Right lobe of liver (tissue), 6 donors: Measurements from ENCODE around the gene GALNT13. TPM values are rescaled to one million over a fixed set of nuclear protein-coding genes. Genes with fewer than 3 reads are reported as not detected.

Source experiments
- ATAC-seq, 4 donors: fragments of 200-7000 bp; cut with Tn5 transposase; one replicate each; pipeline ENCODE4 v1.9.1; 2020; ENCODE audit warnings: mild to moderate bottlenecking in 4 of 4, moderate library complexity in 4 of 4
- DNase-seq, 3 donors: peaks; one replicate each; pipeline ENCODE4 v3.0.0-alpha.2; 2020
- H3K27ac ChIP-seq, 3 donors: fragments of 200-600 bp; one replicate each; pipeline ENCODE4 v1.8.0; 2022
- H3K27me3 ChIP-seq, 2 donors: fragments of 200-600 bp; one replicate each; pipeline ENCODE4 v1.8.0; 2022
- H3K36me3 ChIP-seq, 4 donors: fragments of 200-600 bp; sonication (generic) in 1 of 4; one replicate each; pipeline versions ENCODE4 v1.5.1 to v1.8.0; 2017 to 2022; ENCODE audit warnings: control low read depth in 1 of 4
- H3K4me1 ChIP-seq, 4 donors: fragments of 200-600 bp; sonication (generic) in 1 of 4; one replicate each; pipeline versions ENCODE4 v1.5.1 to v1.8.0; 2017 to 2022; ENCODE audit warnings: control low read depth in 1 of 4
- H3K4me3 ChIP-seq, 3 donors: fragments of 200-600 bp; one replicate each; pipeline ENCODE4 v1.8.0; 2022
- H3K9me3 ChIP-seq, 4 donors: fragments of 200-600 bp; sonication (generic) in 1 of 4; one replicate each; pipeline versions ENCODE4 v1.5.1 to v1.8.0; 2017 to 2022; ENCODE audit warnings: control low read depth in 1 of 4
- CTCF ChIP-seq, 4 donors: fragments of 200-600 bp in 3 of 4; fragments of 450-650 bp in 1 of 4; IDR thresholded peaks; one replicate each; pipeline versions ENCODE4 v1.5.1 to v1.8.0; 2016 to 2022; ENCODE audit warnings: antibody characterized with exemption in 4 of 4, mild to moderate bottlenecking in 2 of 4
- POLR2A ChIP-seq: fragments of 450-650 bp; IDR thresholded peaks from one replicate; pipeline ENCODE4 v1.6.1; 2017; ENCODE audit warnings: antibody characterized with exemption, mild to moderate bottlenecking
- WGBS: methylation state at CpG from one replicate; pipeline ENCODE4 v1.1.6; 2018; ENCODE audit warnings: low coverage, low lambda C conversion rate; ENCODE audit not compliant: insufficient coverage; ENCODE audit errors: missing lambda C conversion rate; 5-methylcytosine and 5-hydroxymethylcytosine counted together
- intact Hi-C, 2 donors: fragments of 100-400 bp; cut with DNase I; formaldehyde crosslinking; loops; one replicate each; pipeline versions ENCODE4 v1.11.2 to v1.14.1; 2022
- total RNA-seq, 6 experiments: library from RNA; depleted of rRNA in 2 of 6; stranded (reverse); fragments of >200 nt in 2 of 6; fragmentation: NEBNext Ultra II Directional in 3 of 6; extraction: Animal tissue kit (Norgen Biotek cat#: 25700) in 3 of 6; gene quantifications; one replicate each; pipeline versions ENCODE4 v1.1.0 to v1.2.4, GENCODE V29; 2016 to 2023
- donor health status: DM: no; HTN: yes; CAD: no.
- donor health status: DM: no; HTN: no; CAD: no.
- donor health status: DM: no; HTN: no; CAD: no.
- donor health status: DM: no; HTN: yes; CAD: no.
- donor health status: DM: no; HTN: yes; CAD: no.

Gene GALNT13
- total RNA-seq, 6 experiments from 2014 or later = not detected

- no peak for DNase-seq
- Histone ChIP-seq H3K27ac (no peak overlapping the region), H3K9me3 (no peaks in the 10 kb centered on the region), H3K4me1 (no peaks in the 10 kb centered on the region), H3K27me3 (no peaks in the 10 kb centered on the region), H3K4me3 (no peak overlapping the region), H3K36me3 (no peaks in the 10 kb centered on the region)
- no peak for ATAC-seq
- no peak for TF ChIP-seq CTCF (IDR thresholded peaks at IDR 0.05)
- TF ChIP-seq POLR2A = no peak
- WGBS = 35% methylated on average over 3 of the region's 3 CpGs
- intact Hi-C loops = no loop called here
Observed at GRCh38 chr2:154228566-154229280, 357.0 kb downstream of the GALNT13 start.

GRCh38 chr2:154229966-154230365 is 358.2 kb downstream of the GALNT13 start:
- no peak for DNase-seq
- no peak for ATAC-seq
- TF ChIP-seq CTCF (IDR thresholded peaks at IDR 0.05) = no peak
- no peak for TF ChIP-seq POLR2A
- no peaks in the 10 kb centered on the region for H3K27me3 ChIP-seq
- H3K36me3 ChIP-seq = no peaks in the 10 kb centered on the region
- no peak overlapping the region for H3K27ac ChIP-seq
- no peaks in the 10 kb centered on the region for H3K9me3 ChIP-seq
- no peak overlapping the region for H3K4me3 ChIP-seq
- intact Hi-C loops = no loop called here
- no peaks in the 10 kb centered on the region for H3K4me1 ChIP-seq

GRCh38 chr2:154231021-154231420 is 359.3 kb downstream of the GALNT13 start:
- Histone ChIP-seq H3K9me3 (no peaks in the 10 kb centered on the region), H3K4me3 (no peak overlapping the region), H3K4me1 (no peaks in the 10 kb centered on the region), H3K27ac (no peak overlapping the region), H3K36me3 (no peaks in the 10 kb centered on the region), H3K27me3 (no peaks in the 10 kb centered on the region)
- TF ChIP-seq CTCF (IDR thresholded peaks at IDR 0.05) (no peak), POLR2A (no peak)
- WGBS = 11% methylated on average over 1 of the region's 1 CpG
- intact Hi-C loops = no loop called here
- no peak for DNase-seq
- ATAC-seq = no peak

GRCh38 chr2:154233231-154233630 is 361.5 kb downstream of the GALNT13 start:
- WGBS = 29% methylated on average over 2 of the region's 2 CpGs
- Histone ChIP-seq H3K36me3 (no peaks in the 10 kb centered on the region), H3K4me1 (no peaks in the 10 kb centered on the region), H3K27me3 (no peaks in the 10 kb centered on the region), H3K27ac (no peak overlapping the region), H3K9me3 (no peaks in the 10 kb centered on the region), H3K4me3 (no peak overlapping the region)
- intact Hi-C loops = no loop called here
- no peak for ATAC-seq
- TF ChIP-seq POLR2A (no peak), CTCF (IDR thresholded peaks at IDR 0.05) (no peak)
- no peak for DNase-seq

GRCh38 chr2:154238252-154238651 is 366.5 kb downstream of the GALNT13 start:
- no peaks in the 10 kb centered on the region for H3K4me1 ChIP-seq
- no peaks in the 10 kb centered on the region for H3K9me3 ChIP-seq
- no peaks in the 10 kb centered on the region for H3K27me3 ChIP-seq
- H3K36me3 ChIP-seq = no peaks in the 10 kb centered on the region
- intact Hi-C loops = no loop called here
- ATAC-seq = no peak
- DNase-seq = no peak
- 54% methylated on average over 1 of the region's 1 CpG for WGBS
- no peak overlapping the region for H3K4me3 ChIP-seq
- TF ChIP-seq CTCF (IDR thresholded peaks at IDR 0.05) = no peak
- H3K27ac ChIP-seq = no peak overlapping the region
